ENCODE measurements around the gene PTPN13. TPM values are rescaled to one million over a fixed set of nuclear protein-coding genes. Genes with fewer than 3 reads are reported as not detected.

The PTPN13 gene
- total RNA-seq, 3 donors from 2014 or later (not counting 1 experiment from before 2014, with no cell fraction given): 0.20 to 2.4 (median 0.40) TPM

GRCh38 chr4:86551387-86551786 lies 42.7 kb upstream of the PTPN13 start:
- H3K9me3 ChIP-seq (ENCODE audit: control insufficient read depth, insufficient read depth, low read length): no peaks in the 10 kb centered on the region
- no peaks in the 10 kb centered on the region for H3K27me3 ChIP-seq (ENCODE audit: control insufficient read depth, insufficient read depth, low read length)
- H3K4me3 ChIP-seq (ENCODE audit: low read length): no peak overlapping the region
- peaks cover 0 to 6% of the 10 kb centered on the region in 2 donors for H3K4me1 Mint-ChIP-seq
- H3K27ac ChIP-seq (ENCODE audit: low read length): no peak overlapping the region
- H3K27ac Mint-ChIP-seq: no peak overlapping the region
- WGBS (ENCODE audit: insufficient coverage): 96% methylated on average over 2 of the region's 2 CpGs
- DNase-seq (no peak), ATAC-seq (no peak)
- H3K4me3 Mint-ChIP-seq: no peak overlapping the region
- peaks cover 5 to 6% of the 10 kb centered on the region in 2 donors for H3K9me3 Mint-ChIP-seq
- intact Hi-C loops (cut with micrococcal nuclease): no loop called here
- no peaks in the 10 kb centered on the region for H3K36me3 Mint-ChIP-seq
- no peaks in the 10 kb centered on the region for H3K36me3 ChIP-seq (ENCODE audit: control insufficient read depth, insufficient read depth, low read length)
- H3K4me1 ChIP-seq (ENCODE audit: control insufficient read depth, insufficient read depth, low read length): no peaks in the 10 kb centered on the region
- TF ChIP-seq CTCF (IDR thresholded peaks at IDR 0.05): no peak
- H3K27me3 Mint-ChIP-seq (ENCODE audit: low read depth in 2 of 2): no peaks in the 10 kb centered on the region

- no peak overlapping the region for H3K4me3 Mint-ChIP-seq
- peak in 1 of 2 donors; percentile 23 for DNase-seq
These were observed 39.5 kb upstream of the PTPN13 start for GRCh38 chr4:86554646-86555045.

GRCh38 chr4:86556791-86557415 lies 37.2 kb upstream of the PTPN13 start:
- Histone ChIP-seq H3K36me3 (ENCODE audit: control insufficient read depth, insufficient read depth, low read length) (no peaks in the 10 kb centered on the region), H3K4me3 (ENCODE audit: low read length) (no peak overlapping the region), H3K27me3 (ENCODE audit: control insufficient read depth, insufficient read depth, low read length) (no peaks in the 10 kb centered on the region), H3K27ac (ENCODE audit: low read length) (no peak overlapping the region), H3K4me1 (ENCODE audit: control insufficient read depth, insufficient read depth, low read length) (no peaks in the 10 kb centered on the region), H3K9me3 (ENCODE audit: control insufficient read depth, insufficient read depth, low read length) (no peaks in the 10 kb centered on the region)
- Mint-ChIP-seq H3K27ac (no peak overlapping the region), H3K9me3 (peaks cover 4% of the 10 kb centered on the region in 2 donors), H3K27me3 (ENCODE audit: low read depth in 2 of 2) (no peaks in the 10 kb centered on the region), H3K36me3 (no peaks in the 10 kb centered on the region), H3K4me3 (no peak overlapping the region), H3K4me1 (peaks cover 0 to 6% of the 10 kb centered on the region in 2 donors)
- TF ChIP-seq CTCF (IDR thresholded peaks at IDR 0.05): no peak
- DNase-seq (no peak), ATAC-seq (no peak)
- intact Hi-C loops (cut with micrococcal nuclease): no loop called here

More at GRCh38 chr4:86554646-86555045, 39.5 kb upstream of the PTPN13 start:
- Mint-ChIP-seq H3K4me1 (peaks cover 0 to 6% of the 10 kb centered on the region in 2 donors), H3K9me3 (peaks cover 4% of the 10 kb centered on the region in 2 donors), H3K27me3 (ENCODE audit: low read depth in 2 of 2) (no peaks in the 10 kb centered on the region), H3K36me3 (no peaks in the 10 kb centered on the region), H3K27ac (no peak overlapping the region)
- intact Hi-C loops (cut with micrococcal nuclease): no loop called here
- TF ChIP-seq CTCF (IDR thresholded peaks at IDR 0.05): no peak
- no peak overlapping the region for H3K4me3 ChIP-seq (ENCODE audit: low read length)
- no peaks in the 10 kb centered on the region for H3K9me3 ChIP-seq (ENCODE audit: control insufficient read depth, insufficient read depth, low read length)
- H3K27me3 ChIP-seq (ENCODE audit: control insufficient read depth, insufficient read depth, low read length): no peaks in the 10 kb centered on the region
- no peaks in the 10 kb centered on the region for H3K36me3 ChIP-seq (ENCODE audit: control insufficient read depth, insufficient read depth, low read length)
- no peaks in the 10 kb centered on the region for H3K4me1 ChIP-seq (ENCODE audit: control insufficient read depth, insufficient read depth, low read length)
- no peak for ATAC-seq
- no peak overlapping the region for H3K27ac ChIP-seq (ENCODE audit: low read length)

GRCh38 chr4:86557526-86557925 lies 36.6 kb upstream of the PTPN13 start:
- Mint-ChIP-seq H3K9me3 (peaks cover 4% of the 10 kb centered on the region in 2 donors), H3K27me3 (ENCODE audit: low read depth in 2 of 2) (no peaks in the 10 kb centered on the region), H3K27ac (no peak overlapping the region), H3K36me3 (no peaks in the 10 kb centered on the region), H3K4me1 (peaks cover 0 to 6% of the 10 kb centered on the region in 2 donors), H3K4me3 (no peak overlapping the region)
- Histone ChIP-seq H3K27ac (ENCODE audit: low read length) (no peak overlapping the region), H3K27me3 (ENCODE audit: control insufficient read depth, insufficient read depth, low read length) (no peaks in the 10 kb centered on the region), H3K9me3 (ENCODE audit: control insufficient read depth, insufficient read depth, low read length) (no peaks in the 10 kb centered on the region), H3K4me1 (ENCODE audit: control insufficient read depth, insufficient read depth, low read length) (no peaks in the 10 kb centered on the region), H3K36me3 (ENCODE audit: control insufficient read depth, insufficient read depth, low read length) (no peaks in the 10 kb centered on the region), H3K4me3 (ENCODE audit: low read length) (no peak overlapping the region)
- ATAC-seq: no peak
- intact Hi-C loops (cut with micrococcal nuclease): no loop called here
- DNase-seq: no peak
- WGBS (ENCODE audit: insufficient coverage): 100% methylated on average over 1 of the region's 1 CpG
- no peak for TF ChIP-seq CTCF (IDR thresholded peaks at IDR 0.05)

Measured in natural killer cell (primary cell).